Measurements from ENCODE around the gene IGSF21.

- TF ChIP-seq CTCF (IDR thresholded peaks at IDR 0.05; ENCODE audit: low read depth, low read length, poor library complexity, severe bottlenecking): no peak
- no peak for TF ChIP-seq EZH2phosphoT487 (IDR thresholded peaks at IDR 0.05; ENCODE audit: borderline replicate concordance, low read length)
These were observed 171.3 kb downstream of the IGSF21 start for GRCh38 chr1:18278946-18279345.
